Naive B cell (primary cell): Measurements from ENCODE around the gene OXLD1. TPM values are rescaled to one million over a fixed set of nuclear protein-coding genes. Genes with fewer than 3 reads are reported as not detected.

Source experiments
- ATAC-seq, 2 donors: fragments of 150-1000 bp; cut with Tn5 transposase; 2 replicates each; pipeline ENCODE4 v1.10.0; 2021; ENCODE audit warnings: low read depth in 2 of 2, mild to moderate bottlenecking in 2 of 2, moderate library complexity in 2 of 2
- DNase-seq: peaks from one replicate; pipeline ENCODE4 v3.0.0; 2022
- H3K27ac Mint-ChIP-seq, 6 donors: one replicate each; pipeline ENCODE4 v1.8.0; 2020 to 2022; ENCODE audit warnings: mild to moderate bottlenecking in 6 of 6, mixed read lengths in 6 of 6, moderate library complexity in 5 of 6, inconsistent platforms in 2 of 6
- H3K27me3 Mint-ChIP-seq, 3 donors: one replicate each; pipeline ENCODE4 v1.8.0; 2021 to 2022; ENCODE audit warnings: mixed read lengths in 3 of 3, mild to moderate bottlenecking in 1 of 3
- H3K36me3 Mint-ChIP-seq, 2 donors: one replicate each; pipeline ENCODE4 v1.8.0; 2020 to 2022; ENCODE audit warnings: mixed read lengths in 2 of 2, inconsistent platforms in 1 of 2, mild to moderate bottlenecking in 1 of 2
- H3K4me1 Mint-ChIP-seq, 3 donors: one replicate each; pipeline ENCODE4 v1.8.0; 2020 to 2022; ENCODE audit warnings: mixed read lengths in 3 of 3, inconsistent platforms in 1 of 3, mild to moderate bottlenecking in 1 of 3, moderate library complexity in 1 of 3
- H3K4me3 Mint-ChIP-seq, 8 donors: one replicate each; pipeline ENCODE4 v1.8.0; 2020 to 2022; ENCODE audit warnings: mild to moderate bottlenecking in 8 of 8, mixed read lengths in 8 of 8, moderate library complexity in 8 of 8, inconsistent platforms in 2 of 8
- H3K9me3 Mint-ChIP-seq, 7 donors: one replicate each; pipeline ENCODE4 v1.8.0; 2020 to 2022; ENCODE audit warnings: mixed read lengths in 7 of 7, mild to moderate bottlenecking in 5 of 7, inconsistent platforms in 2 of 7, moderate library complexity in 1 of 7
- polyA plus RNA-seq, 6 donors: library from polyadenylated mRNA; unstranded; fragments of 300-500 nt; fragmentation: Illumina TruSeq; gene quantifications; one replicate each; pipeline ENCODE4 v1.2.3, GENCODE V29; 2021; ENCODE audit warnings: low read depth in 6 of 6

OXLD1 gene
- 10 to 100 TPM; 63.9 to 77.5 (median 69.6) TPM for polyA plus RNA-seq

GRCh38 chr17:81666342-81667191 lies at the start of gene OXLD1, which contains the start of gene CCDC137:
Gene OXLD1, minus strand, starts transcription at chr17:81666605. Its CDS starts 28 bp downstream, at chr17:81666577.
Gene CCDC137, plus strand, starts transcription at chr17:81666737. Its CDS starts 30 bp downstream, at chr17:81666767.
- peak; percentile 90 for DNase-seq
- Mint-ChIP-seq H3K27me3 (no peaks in the 10 kb centered on the region), H3K4me1 (peaks cover 20 to 39% (median 26%) of the 10 kb centered on the region in 3 donors), H3K36me3 (no peaks in the 10 kb centered on the region), H3K4me3 (peak within 1 kb of the TSS; percentile 92 to 98 (median 96)), H3K27ac (peak within 1 kb of the TSS; percentile 92 to 98 (median 94)), H3K9me3 (no peaks in the 10 kb centered on the region)
- peak; percentile 98 for ATAC-seq

- no peaks in the 10 kb centered on the region for H3K9me3 Mint-ChIP-seq
- H3K36me3 Mint-ChIP-seq = no peaks in the 10 kb centered on the region
- no peaks in the 10 kb centered on the region for H3K27me3 Mint-ChIP-seq
- peak overlapping the region in 1 of 6 donors; percentile 9 for H3K27ac Mint-ChIP-seq
- ATAC-seq = no peak
- no peak for DNase-seq
- H3K4me1 Mint-ChIP-seq = peaks cover 10 to 18% (median 17%) of the 10 kb centered on the region in 3 donors
- peak overlapping the region in 1 of 8 donors; percentile 36 for H3K4me3 Mint-ChIP-seq
Measured at GRCh38 chr17:81715107-81715871, 48.9 kb upstream of the OXLD1 start.

GRCh38 chr17:81714412-81715106 lies 48.2 kb upstream of the OXLD1 start:
- H3K27me3 Mint-ChIP-seq = no peaks in the 10 kb centered on the region
- H3K27ac Mint-ChIP-seq = peak overlapping the region in 1 of 6 donors; percentile 9
- no peaks in the 10 kb centered on the region for H3K9me3 Mint-ChIP-seq

GRCh38 chr17:81713556-81714411 lies 47.4 kb upstream of the OXLD1 start:
- H3K4me1 Mint-ChIP-seq = peaks cover 10 to 21% (median 17%) of the 10 kb centered on the region in 3 donors
- no peaks in the 10 kb centered on the region for H3K9me3 Mint-ChIP-seq
- no peak for ATAC-seq
- H3K27me3 Mint-ChIP-seq = no peaks in the 10 kb centered on the region
- no peak for DNase-seq
- no peak overlapping the region for H3K27ac Mint-ChIP-seq
- H3K36me3 Mint-ChIP-seq = no peaks in the 10 kb centered on the region
- H3K4me3 Mint-ChIP-seq = peak overlapping the region in 7 of 8 donors; percentile 3 to 85 (median 37)

More at GRCh38 chr17:81714412-81715106, 48.2 kb upstream of the OXLD1 start:
- Mint-ChIP-seq H3K4me1 (peaks cover 10 to 21% (median 17%) of the 10 kb centered on the region in 3 donors), H3K4me3 (peak overlapping the region in 3 of 8 donors; percentile 12 to 36 (median 12)), H3K36me3 (no peaks in the 10 kb centered on the region)
- ATAC-seq (no peak), DNase-seq (no peak)

GRCh38 chr17:81713004-81713555 lies 46.7 kb upstream of the OXLD1 start:
- H3K27me3 Mint-ChIP-seq = no peaks in the 10 kb centered on the region
- H3K36me3 Mint-ChIP-seq = no peaks in the 10 kb centered on the region
- H3K4me1 Mint-ChIP-seq = peaks cover 10 to 21% (median 17%) of the 10 kb centered on the region in 3 donors
- DNase-seq (no peak), ATAC-seq (no peak)
- H3K27ac Mint-ChIP-seq = peak overlapping the region in 2 of 6 donors; percentile 29 to 39
- no peaks in the 10 kb centered on the region for H3K9me3 Mint-ChIP-seq
- H3K4me3 Mint-ChIP-seq = peak overlapping the region; percentile 76 to 92 (median 88)

GRCh38 chr17:81712468-81713003 lies 46.1 kb upstream of the OXLD1 start:
- peak; percentile 14 to 22 for ATAC-seq
- H3K27ac Mint-ChIP-seq = peak overlapping the region in 2 of 6 donors; percentile 29 to 39
- peak overlapping the region; percentile 76 to 92 (median 88) for H3K4me3 Mint-ChIP-seq
- H3K27me3 Mint-ChIP-seq = no peaks in the 10 kb centered on the region
- no peaks in the 10 kb centered on the region for H3K36me3 Mint-ChIP-seq
- DNase-seq = no peak
- no peaks in the 10 kb centered on the region for H3K9me3 Mint-ChIP-seq
- H3K4me1 Mint-ChIP-seq = peaks cover 10 to 21% (median 17%) of the 10 kb centered on the region in 3 donors

GRCh38 chr17:81711814-81712467 lies 45.5 kb upstream of the OXLD1 start, which contains the start of gene SLC25A10:
Gene SLC25A10, plus strand, starts transcription at chr17:81712284. Its CDS starts 143 bp downstream, at chr17:81712427.
- H3K27me3 Mint-ChIP-seq = no peaks in the 10 kb centered on the region

GRCh38 chr17:81710514-81711308 lies 44.3 kb upstream of the OXLD1 start:
- Mint-ChIP-seq H3K27me3 (no peaks in the 10 kb centered on the region), H3K4me1 (peaks cover 13 to 24% (median 19%) of the 10 kb centered on the region in 3 donors), H3K27ac (peak overlapping the region in 1 of 6 donors; percentile 26), H3K36me3 (peaks cover 0 to 6% of the 10 kb centered on the region in 2 donors), H3K4me3 (peak overlapping the region; percentile 70 to 84 (median 78)), H3K9me3 (no peaks in the 10 kb centered on the region)
- ATAC-seq (no peak), DNase-seq (no peak)

More at GRCh38 chr17:81711814-81712467, 45.5 kb upstream of the OXLD1 start, which contains the start of gene SLC25A10:
- H3K36me3 Mint-ChIP-seq = no peaks in the 10 kb centered on the region
- peak within 1 kb of the TSS in 3 of 6 donors; percentile 29 to 68 (median 39) for H3K27ac Mint-ChIP-seq
- H3K4me3 Mint-ChIP-seq = peak within 1 kb of the TSS; percentile 79 to 92 (median 88)
- H3K4me1 Mint-ChIP-seq = peaks cover 10 to 21% (median 17%) of the 10 kb centered on the region in 3 donors
- no peaks in the 10 kb centered on the region for H3K9me3 Mint-ChIP-seq
- DNase-seq = peak; percentile 73
- peak; percentile 89 to 90 for ATAC-seq

GRCh38 chr17:81708739-81709185 lies 42.4 kb upstream of the OXLD1 start:
- ATAC-seq = no peak
- DNase-seq = no peak
- Mint-ChIP-seq H3K4me1 (peaks cover 18 to 38% (median 25%) of the 10 kb centered on the region in 3 donors), H3K9me3 (no peaks in the 10 kb centered on the region), H3K36me3 (peaks cover 0 to 6% of the 10 kb centered on the region in 2 donors), H3K4me3 (no peak overlapping the region), H3K27ac (peak overlapping the region in 1 of 6 donors; percentile 51), H3K27me3 (no peaks in the 10 kb centered on the region)

GRCh38 chr17:81707725-81708646 lies 41.6 kb upstream of the OXLD1 start:
- Mint-ChIP-seq H3K27ac (no peak overlapping the region), H3K4me1 (peaks cover 18 to 37% (median 25%) of the 10 kb centered on the region in 3 donors), H3K4me3 (no peak overlapping the region), H3K9me3 (no peaks in the 10 kb centered on the region), H3K36me3 (peaks cover 0 to 6% of the 10 kb centered on the region in 2 donors), H3K27me3 (no peaks in the 10 kb centered on the region)
- no peak for DNase-seq
- ATAC-seq = no peak
